HuH-7.5 (cell line): ENCODE results near the gene TMEM52B.

Experiments
- DNase-seq: peaks from one replicate; pipeline ENCODE4 v3.0.0; 2011; ENCODE audit warnings: low spot score

The TMEM52B gene

DNA sequence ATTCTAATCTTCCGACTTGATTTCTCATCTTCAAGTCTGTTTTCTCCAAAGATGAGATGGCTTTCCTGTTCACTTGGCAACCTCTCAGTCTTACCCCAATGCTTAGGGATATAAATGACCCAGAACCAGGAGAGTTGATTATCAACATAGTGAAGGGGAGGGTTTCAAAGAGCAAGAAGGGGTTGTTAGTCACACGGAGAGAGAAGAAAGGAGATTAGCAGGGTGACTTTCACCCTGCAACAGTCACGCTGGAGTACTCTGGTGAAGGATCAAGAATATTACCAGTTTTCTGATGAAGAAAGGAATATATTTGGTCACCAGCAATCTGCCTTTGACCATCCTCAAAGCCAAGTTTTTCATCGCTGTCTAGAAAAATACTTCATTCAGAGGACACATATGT lies at the start of gene TMEM52B:
TSS of gene TMEM52B (plus strand) at position 212 of the 400 bp plus-strand sequence. CDS start 543 bp downstream, outside the sequence.
- DNase-seq = no peak

- no peak for DNase-seq
These were observed 48.8 kb upstream of the TMEM52B start, which contains the start of gene CLEC7A for GRCh38 chr12:10130042-10130441. CLEC7A (minus strand) TSS chr12:10130199; CDS start chr12:10130082, 117 bp downstream.

DNA sequence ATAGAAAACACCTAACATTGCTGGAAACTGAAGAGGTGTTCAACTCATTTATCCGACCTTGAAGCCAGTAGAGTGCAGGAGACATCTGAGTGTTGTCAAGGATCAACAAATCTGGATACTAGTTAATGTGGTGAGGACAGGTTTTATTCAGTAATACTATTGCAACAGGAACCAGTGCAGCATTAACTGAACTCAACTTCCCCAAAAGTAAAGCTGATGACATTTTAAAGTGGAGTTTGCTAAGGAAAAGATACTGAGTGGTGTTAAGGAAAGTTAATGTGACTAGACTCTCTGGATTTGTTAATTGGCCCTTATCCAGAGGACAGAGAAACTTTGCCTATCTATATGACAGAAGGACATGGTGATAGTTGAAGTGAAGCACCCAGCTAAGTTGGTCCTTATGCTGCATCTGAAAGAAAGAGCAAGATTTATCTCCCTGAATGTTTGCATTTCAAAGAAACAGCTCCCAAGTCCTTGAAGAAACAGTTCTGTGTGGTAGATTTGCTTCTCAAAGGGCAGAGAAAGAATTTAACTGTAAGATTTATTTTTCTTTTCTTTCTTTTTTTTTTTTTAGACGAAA lies 47.6 kb upstream of the TMEM52B start:
- DNase-seq = no peak

DNA sequence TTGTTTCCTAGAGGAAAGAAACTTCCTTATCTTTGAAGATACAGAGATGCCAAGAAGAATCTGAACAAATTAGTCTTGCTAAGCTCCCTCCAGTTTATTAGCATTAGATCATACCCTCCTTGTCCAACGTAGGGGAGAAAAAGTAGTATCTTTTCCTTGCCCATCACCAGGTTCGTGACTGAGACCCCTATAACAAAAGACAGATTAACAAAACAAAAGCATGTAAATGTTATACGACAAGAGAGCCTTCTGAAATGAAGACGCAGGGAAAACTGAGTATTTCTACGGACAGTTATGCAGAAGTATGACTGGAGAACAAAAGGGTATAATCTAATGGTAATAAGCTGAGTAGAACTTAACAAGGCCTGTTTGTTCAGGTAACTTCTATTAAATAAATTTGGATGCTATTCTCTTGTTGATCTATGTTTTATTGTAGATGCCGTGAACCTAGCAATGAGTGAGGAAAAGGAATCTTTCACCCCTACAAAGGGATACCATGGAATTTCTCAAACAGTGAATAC lies 45.9 kb upstream of the TMEM52B start:
- no peak for DNase-seq

DNA sequence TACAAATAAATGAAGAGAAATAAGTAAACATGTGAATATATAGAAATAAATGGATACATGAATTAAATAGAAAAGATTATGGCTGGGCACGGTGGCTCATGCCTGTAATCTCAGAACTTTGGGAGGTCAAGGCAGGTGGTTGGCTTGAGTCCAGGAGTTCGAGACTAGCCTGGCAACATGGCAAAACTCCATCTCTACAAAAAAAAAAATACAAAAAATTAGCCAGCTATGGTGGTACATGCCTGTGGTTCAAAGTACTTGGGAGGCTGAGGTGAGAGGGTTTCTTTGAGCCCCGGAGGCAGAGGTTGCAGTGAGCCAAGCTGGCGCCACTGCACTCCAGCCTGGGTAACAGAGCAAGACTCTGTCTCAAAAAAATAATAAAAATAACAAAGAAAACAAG lies 43.7 kb upstream of the TMEM52B start:
- no peak for DNase-seq

DNA sequence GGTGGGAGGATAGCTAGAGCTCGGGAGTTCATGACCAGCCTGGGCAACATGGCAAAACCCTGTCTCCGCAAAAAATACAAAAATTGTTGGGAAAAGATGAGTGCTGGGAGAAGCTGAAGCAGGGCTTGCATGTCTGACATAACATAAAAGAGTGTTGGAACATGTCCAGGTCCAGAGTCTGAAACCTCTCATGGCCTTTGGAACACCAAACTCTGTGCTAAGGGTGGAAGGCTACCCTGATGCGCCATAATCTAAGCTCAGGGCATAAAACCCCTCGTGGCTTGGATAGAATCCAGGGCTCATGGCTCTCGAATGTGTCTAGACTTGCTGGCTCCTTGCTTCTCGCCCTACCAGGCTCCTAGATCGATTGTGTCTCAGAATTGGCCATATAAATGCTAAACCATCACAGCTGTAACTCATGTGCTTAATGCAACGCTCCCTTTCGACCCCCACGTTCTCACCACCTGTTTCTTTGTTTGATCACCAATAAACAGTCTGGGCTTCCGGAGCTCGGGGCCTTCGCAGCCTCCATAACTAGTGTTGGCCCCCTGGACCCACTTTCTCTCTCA lies 42.1 kb upstream of the TMEM52B start:
- DNase-seq = no peak

- no peak for DNase-seq
These were observed 38.8 kb upstream of the TMEM52B start for GRCh38 chr12:10140001-10140400.

GRCh38 chr12:10142976-10143589 lies 35.7 kb upstream of the TMEM52B start:
- no peak for DNase-seq

GRCh38 chr12:10147714-10148403 lies 31.0 kb upstream of the TMEM52B start:
- no peak for DNase-seq

DNA sequence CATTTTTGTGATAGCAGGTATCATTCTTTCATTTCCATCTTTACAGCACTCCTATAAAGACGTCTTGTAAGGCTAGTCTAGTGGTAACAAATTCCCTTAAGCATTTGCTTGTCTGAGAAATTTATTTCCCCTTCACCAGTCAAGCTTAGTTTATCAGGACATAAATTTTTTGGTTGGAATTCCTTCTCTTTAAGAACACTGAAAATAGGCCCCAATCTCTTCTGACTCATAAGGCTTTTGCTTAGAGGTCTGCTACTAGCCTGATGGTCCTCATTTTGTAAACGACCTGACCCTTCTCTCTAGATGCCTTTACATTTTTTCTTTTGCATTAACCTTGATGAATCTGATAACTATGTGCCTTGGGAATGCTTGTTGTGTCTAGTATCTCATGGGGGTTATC lies 27.2 kb upstream of the TMEM52B start:
- no peak for DNase-seq

- peak; percentile 41 for DNase-seq
These were observed 25.3 kb upstream of the TMEM52B start for GRCh38 chr12:10153271-10154144.

DNA sequence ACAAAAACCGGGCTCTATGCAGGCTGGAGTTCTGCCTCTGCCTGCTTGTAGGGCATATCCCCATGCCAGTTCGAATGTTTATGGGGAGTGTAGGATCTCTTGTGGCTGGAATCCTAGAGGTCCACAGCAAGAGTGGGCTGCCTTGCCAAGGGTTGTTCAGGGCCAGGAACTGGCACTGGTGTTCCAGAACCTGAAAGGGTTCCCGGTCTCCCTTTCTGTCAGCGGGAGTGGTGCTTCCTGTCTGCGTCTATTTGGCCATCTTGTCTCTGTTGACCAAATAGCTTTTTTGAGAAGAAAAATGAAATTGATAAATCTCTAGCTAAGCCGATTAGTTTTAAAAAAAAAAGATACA lies 24.7 kb upstream of the TMEM52B start:
- DNase-seq = no peak

DNA sequence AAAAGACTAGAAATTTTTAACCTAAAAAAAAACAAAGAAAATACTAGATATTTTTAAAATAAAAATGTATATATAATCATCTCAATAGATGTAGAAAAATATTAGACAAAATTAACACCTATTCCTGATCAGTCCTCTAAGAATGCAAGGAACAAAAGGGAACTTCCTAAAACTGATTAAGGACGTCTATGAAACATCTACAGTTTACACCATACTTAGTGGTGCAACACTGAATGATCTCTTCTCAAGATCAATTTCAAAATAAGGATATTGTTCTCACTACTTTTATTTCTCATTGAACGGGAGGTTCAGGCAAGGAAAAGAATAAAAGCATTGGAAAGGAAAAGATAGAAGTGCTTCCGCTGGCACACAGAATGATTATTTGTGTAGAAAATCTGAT lies 22.9 kb upstream of the TMEM52B start:
- no peak for DNase-seq

DNA sequence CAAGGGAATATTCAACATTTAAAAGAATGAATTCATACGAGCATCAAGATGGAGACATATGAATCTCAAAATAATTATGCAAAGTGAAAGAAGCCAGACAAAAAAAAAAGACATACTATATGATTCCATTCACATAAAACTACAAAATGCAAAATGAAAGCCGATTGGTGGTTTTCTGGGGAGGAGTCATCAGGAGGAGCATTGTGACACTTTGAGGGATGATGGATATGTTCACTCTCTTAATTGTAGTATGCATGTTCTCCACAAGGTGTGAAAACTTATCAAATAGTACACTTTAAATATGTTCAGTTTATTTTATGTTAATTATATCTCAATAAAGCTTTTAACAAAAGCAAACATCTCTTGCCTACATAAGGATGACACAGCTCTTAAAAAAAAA lies 20.4 kb upstream of the TMEM52B start:
- DNase-seq = no peak

- DNase-seq = no peak
These were observed 19.6 kb upstream of the TMEM52B start for GRCh38 chr12:10159280-10159679.

DNA sequence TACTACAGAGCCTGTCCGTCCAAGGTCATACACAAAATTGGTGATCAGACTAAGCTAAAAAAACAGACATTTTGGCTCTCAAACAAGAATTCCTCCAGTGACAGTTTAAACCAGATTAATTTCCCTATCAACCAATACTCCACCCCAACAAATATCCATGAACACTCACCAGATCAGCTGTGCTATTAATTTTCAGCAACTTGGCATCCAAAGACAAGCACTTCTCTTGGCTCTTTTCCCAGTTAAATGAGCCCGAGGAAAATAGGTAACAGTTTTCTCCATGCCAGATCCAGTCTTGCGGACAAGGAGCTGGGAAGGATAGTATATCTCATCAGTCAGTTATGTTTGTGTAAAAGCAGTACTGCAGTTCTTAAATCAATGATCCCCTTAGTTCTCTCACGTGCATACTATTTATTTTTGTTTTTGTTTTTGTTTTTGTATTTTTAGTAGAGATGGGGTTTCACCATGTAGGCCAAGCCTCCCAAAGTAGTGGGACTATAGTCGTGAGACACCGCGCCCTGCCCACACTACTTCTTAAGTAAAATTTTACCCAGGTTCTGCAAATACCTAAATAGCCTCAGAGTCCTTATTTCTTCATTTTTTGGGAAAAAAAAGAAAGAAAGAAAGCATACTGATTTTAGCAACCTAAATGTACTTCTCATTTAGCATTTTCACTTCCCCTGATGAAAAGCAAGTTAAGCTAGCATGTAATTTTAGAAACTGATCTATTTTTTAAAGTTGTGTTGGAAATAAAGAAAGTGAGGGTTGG lies 18.0 kb upstream of the TMEM52B start:
- no peak for DNase-seq

DNA sequence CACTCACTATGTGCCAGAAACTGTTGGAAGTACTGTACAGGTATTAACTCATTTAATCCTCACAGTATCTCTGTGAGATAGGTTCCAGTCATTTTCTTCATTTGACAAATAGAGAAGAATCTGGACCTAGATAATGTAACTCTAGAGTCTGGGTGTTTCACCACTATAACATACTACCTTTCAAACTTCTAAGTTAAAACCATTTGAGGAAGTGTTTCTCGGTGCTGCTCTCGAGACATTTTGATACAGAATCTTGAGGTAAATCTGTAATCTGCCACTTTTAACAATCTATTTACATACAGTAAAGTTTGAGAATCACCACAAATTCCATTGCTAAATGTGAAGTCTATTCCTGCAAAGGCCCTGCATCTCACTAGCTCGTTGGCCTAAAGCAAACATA lies 15.7 kb upstream of the TMEM52B start:
- no peak for DNase-seq

GRCh38 chr12:10165421-10165820 lies 13.4 kb upstream of the TMEM52B start:
- DNase-seq = no peak

GRCh38 chr12:10167599-10167998 lies 11.2 kb upstream of the TMEM52B start:
- DNase-seq = no peak

DNA sequence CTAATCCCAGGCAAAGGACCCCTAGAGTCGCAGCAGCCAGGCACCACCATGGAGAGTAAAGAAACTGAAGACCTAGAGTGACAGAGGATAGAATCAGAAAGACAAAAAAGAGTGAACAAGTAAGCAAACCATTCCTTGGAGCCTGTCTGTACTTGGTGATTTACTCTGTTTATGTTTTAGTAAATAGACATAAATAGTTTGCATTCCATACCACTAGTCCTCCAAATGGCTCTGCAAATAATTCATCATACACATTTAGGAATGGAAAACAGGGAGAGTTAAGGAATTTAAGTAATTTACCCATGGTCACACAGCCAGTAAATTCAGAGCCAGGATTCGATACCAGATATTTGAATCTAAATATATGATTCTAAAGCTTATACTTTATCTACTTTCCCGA lies 9.7 kb upstream of the TMEM52B start:
- DNase-seq = no peak

GRCh38 chr12:10170216-10170615 lies 8.6 kb upstream of the TMEM52B start:
- DNase-seq = no peak
